SK-N-SH treated with all-trans-retinoic acid at 6 μM for 48 hours (cell line): Measurements from ENCODE around the gene GABPA.

Source experiments
- ATAC-seq: fragments of 200-7000 bp; cut with Tn5 transposase; 3 replicates; pipeline ENCODE4 v1.9.1; 2020; ENCODE audit warnings: mild to moderate bottlenecking, moderate library complexity
- ARNTL ChIP-seq: fragments of 450-650 bp; formaldehyde crosslinking; IDR thresholded peaks from 2 replicates; pipeline ENCODE4 v1.5.0; 2020; ENCODE audit warnings: low read depth, mild to moderate bottlenecking, moderate library complexity, borderline replicate concordance
- BACH2 ChIP-seq: fragments of 250-450 bp; sonication (Bioruptor Pico); IDR thresholded peaks from 2 replicates; pipeline ENCODE4 v1.9.0; 2021; ENCODE audit warnings: mild to moderate bottlenecking, borderline replicate concordance
- CSDC2 ChIP-seq: fragments of 250-450 bp; sonication (Bioruptor Pico); IDR thresholded peaks from 2 replicates; pipeline ENCODE4 v1.5.0; 2020; ENCODE audit warnings: mild to moderate bottlenecking, moderate library complexity
- ESRRG ChIP-seq: fragments of 250-450 bp; sonication (Bioruptor Pico); IDR thresholded peaks from 2 replicates; pipeline ENCODE4 v1.6.1; 2021; ENCODE audit warnings: mild to moderate bottlenecking
- GLIS3 ChIP-seq: fragments of 250-450 bp; sonication (Bioruptor Pico); IDR thresholded peaks from 2 replicates; pipeline ENCODE4 v1.5.0; 2020; ENCODE audit warnings: mild to moderate bottlenecking, moderate library complexity
- ISL1 ChIP-seq: fragments of 250-450 bp; sonication (Bioruptor Pico); IDR thresholded peaks from 2 replicates; pipeline ENCODE4 v2.1.2; 2022; ENCODE audit warnings: mild to moderate bottlenecking, moderate library complexity
- OSR1 ChIP-seq: fragments of 250-450 bp; sonication (Bioruptor Pico); IDR thresholded peaks from 2 replicates; pipeline ENCODE4 v1.8.0; 2022; ENCODE audit warnings: moderate library complexity, mild to moderate bottlenecking, inconsistent platforms
- SNAI2 ChIP-seq: fragments of 250-450 bp; sonication (Bioruptor Pico); IDR thresholded peaks from 2 replicates; pipeline ENCODE4 v1.5.0; 2020; ENCODE audit warnings: mild to moderate bottlenecking, moderate library complexity
- TOX ChIP-seq: fragments of 250-450 bp; sonication (Bioruptor Pico); IDR thresholded peaks from 2 replicates; pipeline ENCODE4 v1.8.0; 2021; ENCODE audit warnings: mild to moderate bottlenecking, moderate library complexity, borderline replicate concordance
- ZC3H10 ChIP-seq: fragments of 250-450 bp; sonication (Bioruptor Pico); IDR thresholded peaks from 2 replicates; pipeline ENCODE4 v1.5.1; 2021; ENCODE audit warnings: mild to moderate bottlenecking, moderate library complexity
- ZFP3 ChIP-seq: fragments of 250-450 bp; sonication (Bioruptor Pico); IDR thresholded peaks from 2 replicates; pipeline ENCODE4 v1.5.0; 2020; ENCODE audit warnings: mild to moderate bottlenecking, moderate library complexity
- ZFP30 ChIP-seq: fragments of 450-650 bp; formaldehyde crosslinking; IDR thresholded peaks from 2 replicates; pipeline ENCODE4 v1.5.0; 2022; ENCODE audit warnings: mild to moderate bottlenecking, moderate library complexity
- ZNF565 ChIP-seq: fragments of 450-650 bp; formaldehyde crosslinking; conservative IDR thresholded peaks from 2 replicates; pipeline ENCODE4 v1.5.0; 2020; ENCODE audit warnings: low read depth, mild to moderate bottlenecking, moderate library complexity
- ZNF70 ChIP-seq: fragments of 450-650 bp; formaldehyde crosslinking; IDR thresholded peaks from 2 replicates; pipeline ENCODE4 v1.5.0; 2020; ENCODE audit warnings: mild to moderate bottlenecking, moderate library complexity
- ZNF8 ChIP-seq: fragments of 450-650 bp; formaldehyde crosslinking; IDR thresholded peaks from 2 replicates; pipeline ENCODE4 v1.5.0; 2020; ENCODE audit warnings: mild to moderate bottlenecking, moderate library complexity
- TF ChIP-seq, protein P1 (sequence below): fragments of 250-450 bp; sonication (Bioruptor Pico); IDR thresholded peaks from 2 replicates; pipeline ENCODE4 v1.5.1; 2021; ENCODE audit warnings: mild to moderate bottlenecking, moderate library complexity
- TF ChIP-seq, protein P2 (sequence below): fragments of 250-450 bp; sonication (Bioruptor Pico); IDR thresholded peaks from 2 replicates; pipeline ENCODE4 v1.5.1; 2020; ENCODE audit warnings: low read depth, mild to moderate bottlenecking, moderate library complexity
- TF ChIP-seq, protein P3 (sequence below): fragments of 250-450 bp; sonication (Bioruptor Pico); IDR thresholded peaks from 2 replicates; pipeline ENCODE4 v1.8.0; 2021; ENCODE audit warnings: low read depth, mild to moderate bottlenecking, moderate library complexity, borderline replicate concordance

The GABPA gene

GRCh38 chr21:25790122-25790877 is 55.5 kb downstream of the GABPA start:
- peak; percentile 96 for ATAC-seq

DNA sequence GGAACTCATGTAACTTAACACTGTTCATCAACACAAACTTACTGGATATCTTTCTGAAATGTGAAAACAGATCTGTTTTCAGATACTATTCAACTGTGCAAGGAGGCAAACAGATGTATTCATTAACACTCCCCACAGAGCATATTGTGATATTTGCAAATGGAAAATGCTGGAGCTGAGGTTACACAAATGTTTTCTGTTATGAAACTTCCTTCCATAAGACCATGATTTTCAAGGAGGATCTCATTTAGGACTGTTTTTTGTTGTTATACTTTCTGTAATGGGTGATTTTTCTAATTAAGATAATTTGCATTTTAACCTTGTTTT is 56.1 kb downstream of the GABPA start:
- ATAC-seq = no peak
- TF ChIP-seq CSDC2 (CRISPR knock-in tag) = no peak
- no peak for TF ChIP-seq OSR1 (CRISPR knock-in tag)
- no peak for TF ChIP-seq ZNF565 (CRISPR knock-in tag)
- no peak for TF ChIP-seq ZFP30 (CRISPR knock-in tag)
- TF ChIP-seq ZNF8 = no peak
- no peak for TF ChIP-seq ZC3H10 (CRISPR knock-in tag)
- TF ChIP-seq ARNTL (CRISPR knock-in tag) = no peak
- no peak for TF ChIP-seq TOX (CRISPR knock-in tag)
- TF ChIP-seq ZFP3 (CRISPR knock-in tag) = no peak

More at GRCh38 chr21:25790122-25790877, 55.5 kb downstream of the GABPA start:
- peak; percentile 26; the same call in 1 of the 2 replicates for TF ChIP-seq ZNF70 (CRISPR knock-in tag)
- no peak for TF ChIP-seq ZC3H10 (CRISPR knock-in tag)
- TF ChIP-seq GLIS3 (CRISPR knock-in tag) = no peak
- TF ChIP-seq, protein P1, sequence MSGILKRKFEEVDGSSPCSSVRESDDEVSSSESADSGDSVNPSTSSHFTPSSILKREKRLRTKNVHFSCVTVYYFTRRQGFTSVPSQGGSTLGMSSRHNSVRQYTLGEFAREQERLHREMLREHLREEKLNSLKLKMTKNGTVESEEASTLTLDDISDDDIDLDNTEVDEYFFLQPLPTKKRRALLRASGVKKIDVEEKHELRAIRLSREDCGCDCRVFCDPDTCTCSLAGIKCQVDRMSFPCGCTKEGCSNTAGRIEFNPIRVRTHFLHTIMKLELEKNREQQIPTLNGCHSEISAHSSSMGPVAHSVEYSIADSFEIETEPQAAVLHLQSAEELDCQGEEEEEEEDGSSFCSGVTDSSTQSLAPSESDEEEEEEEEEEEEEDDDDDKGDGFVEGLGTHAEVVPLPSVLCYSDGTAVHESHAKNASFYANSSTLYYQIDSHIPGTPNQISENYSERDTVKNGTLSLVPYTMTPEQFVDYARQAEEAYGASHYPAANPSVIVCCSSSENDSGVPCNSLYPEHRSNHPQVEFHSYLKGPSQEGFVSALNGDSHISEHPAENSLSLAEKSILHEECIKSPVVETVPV (CRISPR knock-in tag) = no peak
- no peak for TF ChIP-seq SNAI2 (CRISPR knock-in tag)
- TF ChIP-seq ZFP3 (CRISPR knock-in tag) = no peak

- peak; percentile 59 for ATAC-seq
- TF ChIP-seq SNAI2 (CRISPR knock-in tag) (no peak), OSR1 (CRISPR knock-in tag) (no peak), ZC3H10 (CRISPR knock-in tag) (no peak), TOX (CRISPR knock-in tag) (no peak), ESRRG (no peak), BACH2 (CRISPR knock-in tag) (no peak), ZFP30 (CRISPR knock-in tag) (no peak), GLIS3 (CRISPR knock-in tag) (no peak)
- TF ChIP-seq, protein P1 (CRISPR knock-in tag) = no peak
- TF ChIP-seq, all 23 proteins: peak for 0
Observed at GRCh38 chr21:25791319-25791718, 56.5 kb downstream of the GABPA start.

DNA sequence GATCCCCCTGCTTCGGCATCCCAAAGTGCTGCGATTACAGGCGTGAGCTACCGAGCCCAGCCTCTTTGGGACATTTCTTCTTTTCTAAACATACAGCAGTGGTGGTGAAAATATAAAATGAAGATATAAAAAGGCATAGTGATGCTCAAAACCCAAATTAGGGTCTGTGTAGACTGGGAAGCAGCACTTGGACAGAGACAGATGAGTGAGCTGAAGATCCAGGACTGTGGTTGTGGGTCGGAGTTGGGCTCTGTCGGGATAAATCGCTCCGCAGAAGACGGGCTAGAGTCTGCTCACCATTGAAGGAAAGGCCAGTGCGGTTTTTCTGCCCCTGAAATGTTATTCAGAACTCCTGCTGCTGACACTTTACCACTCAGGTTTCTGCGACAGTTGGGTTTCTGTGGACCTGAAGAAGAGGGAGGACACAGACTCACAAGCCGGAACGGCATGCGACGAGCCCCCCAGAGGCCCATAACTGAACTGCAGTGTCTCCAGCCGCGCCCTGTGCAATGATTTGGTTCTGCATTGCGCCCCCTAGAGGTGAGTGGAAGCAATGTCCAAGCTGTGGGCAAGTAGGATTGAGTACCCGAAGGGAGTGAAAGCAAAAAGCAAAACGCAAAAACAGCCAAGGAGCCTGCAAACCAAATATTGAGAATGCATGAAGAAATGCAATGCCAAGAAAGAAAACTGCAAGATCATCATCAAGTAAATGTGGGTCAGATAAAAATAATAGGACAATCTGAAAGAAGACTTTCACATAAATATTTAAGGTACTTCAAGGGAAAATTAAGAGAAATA is 66.6 kb downstream of the GABPA start:
- ATAC-seq = peak; percentile 100
- TF ChIP-seq ZFP30 (CRISPR knock-in tag) (no peak), ISL1 (CRISPR knock-in tag) (no peak)
- TF ChIP-seq, protein P2, sequence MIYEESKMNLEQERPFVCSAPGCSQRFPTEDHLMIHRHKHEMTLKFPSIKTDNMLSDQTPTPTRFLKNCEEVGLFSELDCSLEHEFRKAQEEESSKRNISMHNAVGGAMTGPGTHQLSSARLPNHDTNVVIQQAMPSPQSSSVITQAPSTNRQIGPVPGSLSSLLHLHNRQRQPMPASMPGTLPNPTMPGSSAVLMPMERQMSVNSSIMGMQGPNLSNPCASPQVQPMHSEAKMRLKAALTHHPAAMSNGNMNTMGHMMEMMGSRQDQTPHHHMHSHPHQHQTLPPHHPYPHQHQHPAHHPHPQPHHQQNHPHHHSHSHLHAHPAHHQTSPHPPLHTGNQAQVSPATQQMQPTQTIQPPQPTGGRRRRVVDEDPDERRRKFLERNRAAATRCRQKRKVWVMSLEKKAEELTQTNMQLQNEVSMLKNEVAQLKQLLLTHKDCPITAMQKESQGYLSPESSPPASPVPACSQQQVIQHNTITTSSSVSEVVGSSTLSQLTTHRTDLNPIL (CRISPR knock-in tag) = no peak
- TF ChIP-seq, protein P3, sequence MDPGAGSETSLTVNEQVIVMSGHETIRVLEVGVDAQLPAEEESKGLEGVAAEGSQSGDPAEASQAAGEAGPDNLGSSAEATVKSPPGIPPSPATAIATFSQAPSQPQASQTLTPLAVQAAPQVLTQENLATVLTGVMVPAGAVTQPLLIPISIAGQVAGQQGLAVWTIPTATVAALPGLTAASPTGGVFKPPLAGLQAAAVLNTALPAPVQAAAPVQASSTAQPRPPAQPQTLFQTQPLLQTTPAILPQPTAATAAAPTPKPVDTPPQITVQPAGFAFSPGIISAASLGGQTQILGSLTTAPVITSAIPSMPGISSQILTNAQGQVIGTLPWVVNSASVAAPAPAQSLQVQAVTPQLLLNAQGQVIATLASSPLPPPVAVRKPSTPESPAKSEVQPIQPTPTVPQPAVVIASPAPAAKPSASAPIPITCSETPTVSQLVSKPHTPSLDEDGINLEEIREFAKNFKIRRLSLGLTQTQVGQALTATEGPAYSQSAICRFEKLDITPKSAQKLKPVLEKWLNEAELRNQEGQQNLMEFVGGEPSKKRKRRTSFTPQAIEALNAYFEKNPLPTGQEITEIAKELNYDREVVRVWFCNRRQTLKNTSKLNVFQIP (CRISPR knock-in tag) = no peak

- TF ChIP-seq ZNF70 (CRISPR knock-in tag) (no peak), ESRRG (no peak), ISL1 (CRISPR knock-in tag) (no peak)
- TF ChIP-seq, protein P3 (CRISPR knock-in tag) = no peak
- TF ChIP-seq, protein P1 (CRISPR knock-in tag) = no peak
- TF ChIP-seq, all 23 proteins: peak for 0
- no peak for ATAC-seq
Observed at GRCh38 chr21:25806060-25806459, 71.3 kb downstream of the GABPA start.
